NOMO-1 treated with DMSO at 0.1 percent for 48 hours (cell line): ENCODE results near the gene ME3.

Source experiments
- DNase-seq: peaks from one replicate; lab custom pipeline; 2025; ENCODE audit not compliant: unreplicated experiment; lab: John Stamatoyannopoulos, UW

ME3 gene

GRCh38 chr11:86589856-86590589, 82.4 kb downstream of the ME3 start:
- DNase-seq: no peak

- DNase-seq: no peak
Measured at GRCh38 chr11:86589204-86589603, 83.2 kb downstream of the ME3 start.

- no peak for DNase-seq
Measured at GRCh38 chr11:86588566-86589090, 83.8 kb downstream of the ME3 start.

GRCh38 chr11:86587264-86588193, 84.9 kb downstream of the ME3 start:
- DNase-seq: no peak

- no peak for DNase-seq
Measured at GRCh38 chr11:86586307-86586706, 86.1 kb downstream of the ME3 start.

- DNase-seq: no peak
Measured at GRCh38 chr11:86582898-86583297, 89.5 kb downstream of the ME3 start.

GRCh38 chr11:86580535-86580934, 91.9 kb downstream of the ME3 start:
- no peak for DNase-seq

GRCh38 chr11:86579406-86579731, 93.0 kb downstream of the ME3 start:
- no peak for DNase-seq

- no peak for DNase-seq
Measured at GRCh38 chr11:86578727-86579405, 93.5 kb downstream of the ME3 start.

GRCh38 chr11:86577644-86578636, 94.5 kb downstream of the ME3 start:
- no peak for DNase-seq

GRCh38 chr11:86576946-86577624, 95.3 kb downstream of the ME3 start:
- DNase-seq: no peak

GRCh38 chr11:86575927-86576326, 96.5 kb downstream of the ME3 start:
- no peak for DNase-seq

- DNase-seq: no peak
Measured at GRCh38 chr11:86575208-86575855, 97.1 kb downstream of the ME3 start.

- DNase-seq: no peak
Measured at GRCh38 chr11:86574493-86575207, 97.8 kb downstream of the ME3 start.

- no peak for DNase-seq
Measured at GRCh38 chr11:86571273-86571948, 101.0 kb downstream of the ME3 start.

- DNase-seq: no peak
Measured at GRCh38 chr11:86570451-86570850, 102.0 kb downstream of the ME3 start.

GRCh38 chr11:86570020-86570419, 102.4 kb downstream of the ME3 start:
- no peak for DNase-seq

GRCh38 chr11:86569109-86569508, 103.3 kb downstream of the ME3 start:
- DNase-seq: no peak
